GM12875 (cell line): Measurements from ENCODE around the gene PURA.

Source experiments
- H3K4me3 ChIP-seq: one replicate; pipeline ENCODE4 v1.5.1; 2011; ENCODE audit warnings: low read depth, low read length, control low read depth
- CTCF ChIP-seq: IDR thresholded peaks from 2 replicates; pipeline ENCODE4 v1.5.1; 2011; ENCODE audit warnings: low read depth, mild to moderate bottlenecking, control low read depth, inconsistent platforms, low read length, moderate library complexity, borderline replicate concordance; ENCODE audit not compliant: insufficient read depth

Gene PURA

GRCh38 chr5:140113699-140114263 is at the start of gene PURA:
PURA (plus strand) TSS chr5:140114109; CDS start chr5:140114182, 73 bp downstream.
- TF ChIP-seq CTCF: peak; percentile 8; the same call in 1 of the 2 replicates
- peak within 1 kb of the TSS; percentile 98 for H3K4me3 ChIP-seq

- H3K4me3 ChIP-seq: no peak overlapping the region
- TF ChIP-seq CTCF: no peak
Measured at GRCh38 chr5:140072812-140073211, 41.1 kb upstream of the PURA start.

GRCh38 chr5:140073296-140073695 is 40.6 kb upstream of the PURA start:
- no peak for TF ChIP-seq CTCF
- no peak overlapping the region for H3K4me3 ChIP-seq

- TF ChIP-seq CTCF: no peak
- H3K4me3 ChIP-seq: no peak overlapping the region
Measured at GRCh38 chr5:140075371-140075770, 38.5 kb upstream of the PURA start.

GRCh38 chr5:140076142-140076541 is 37.8 kb upstream of the PURA start:
- H3K4me3 ChIP-seq: no peak overlapping the region
- no peak for TF ChIP-seq CTCF

GRCh38 chr5:140076788-140077187 is 37.1 kb upstream of the PURA start:
- TF ChIP-seq CTCF: no peak
- no peak overlapping the region for H3K4me3 ChIP-seq

GRCh38 chr5:140083120-140083519 is 30.8 kb upstream of the PURA start:
- TF ChIP-seq CTCF: no peak
- no peak overlapping the region for H3K4me3 ChIP-seq
